Mucosa of gallbladder (tissue), 1 donor: ENCODE results near the gene DVL3. TPM values are rescaled to one million over a fixed set of nuclear protein-coding genes. Genes with fewer than 3 reads are reported as not detected.
A peak's percentile ranks its signal among the peaks of the same experiment; 100 is the strongest.
"Not testable (repeated sequence)": the region's sequence is repeated elsewhere in the genome, so short reads cannot be mapped to it uniquely, and the experiment has no call there.

Source experiments
- DNase-seq: peaks from one replicate; pipeline ENCODE4 v3.0.0-alpha.2; 2020; ENCODE audit warnings: low spot score
- total RNA-seq: library from RNA; stranded (reverse); gene quantifications from one replicate; pipeline ENCODE4 v1.2.1, GENCODE V29; 2021
- donor health status: DM: no; HTN: no; CAD: no.

Gene DVL3
- total RNA-seq: 99.2 TPM

GRCh38 chr3:184154885-184155643, at the start of gene DVL3:
TSS of gene DVL3 (plus strand) at chr3:184155377. CDS start at chr3:184155636, 259 bp downstream.
- DNase-seq: peak; percentile 55

- DNase-seq: peak; percentile 33
These were observed 44.9 kb upstream of the DVL3 start for GRCh38 chr3:184110316-184110725.

- no peak for DNase-seq
These were observed 39.2 kb upstream of the DVL3 start for GRCh38 chr3:184116017-184116416.

GRCh38 chr3:184117636-184118035, 37.5 kb upstream of the DVL3 start:
- no peak for DNase-seq

DNA sequence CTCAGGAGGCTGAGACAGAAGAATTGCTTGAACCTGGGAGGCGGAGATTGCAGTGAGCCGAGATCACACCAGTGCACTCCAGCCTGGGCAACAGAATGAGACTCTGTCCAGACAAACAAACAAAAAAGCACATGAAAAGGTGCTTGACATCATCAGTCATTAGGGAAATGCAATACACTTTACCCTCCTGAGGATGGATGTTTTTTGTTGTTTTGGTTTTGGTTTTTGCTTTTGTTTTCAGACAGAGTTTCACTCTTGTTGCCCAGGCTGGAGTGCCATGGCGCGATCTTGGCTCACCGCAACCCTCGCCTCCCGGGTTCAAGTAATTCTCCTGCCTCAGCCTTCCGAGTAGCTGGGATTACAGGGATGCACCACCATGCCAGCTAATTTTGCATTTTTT, 34.1 kb upstream of the DVL3 start:
- not testable (repeated sequence) for DNase-seq

DNA sequence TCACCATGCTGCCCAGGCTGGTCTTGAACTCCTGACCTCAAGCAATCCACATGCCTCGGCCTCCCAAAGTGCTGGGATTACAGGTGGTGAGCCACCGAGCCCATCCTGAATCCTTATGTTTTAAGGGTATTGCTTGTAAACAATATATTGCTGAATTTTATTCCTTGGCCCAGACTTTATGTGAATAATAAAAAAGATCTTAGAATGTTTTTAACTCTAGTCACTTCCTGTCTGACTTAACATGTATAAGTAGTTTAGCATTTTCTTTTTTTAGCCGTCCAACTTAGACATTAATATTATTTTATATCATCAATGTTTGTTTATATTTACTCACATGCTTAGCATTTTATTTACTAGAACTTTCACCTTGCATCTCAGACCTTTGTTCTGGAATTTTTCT, 29.2 kb upstream of the DVL3 start:
- no peak for DNase-seq

DNA sequence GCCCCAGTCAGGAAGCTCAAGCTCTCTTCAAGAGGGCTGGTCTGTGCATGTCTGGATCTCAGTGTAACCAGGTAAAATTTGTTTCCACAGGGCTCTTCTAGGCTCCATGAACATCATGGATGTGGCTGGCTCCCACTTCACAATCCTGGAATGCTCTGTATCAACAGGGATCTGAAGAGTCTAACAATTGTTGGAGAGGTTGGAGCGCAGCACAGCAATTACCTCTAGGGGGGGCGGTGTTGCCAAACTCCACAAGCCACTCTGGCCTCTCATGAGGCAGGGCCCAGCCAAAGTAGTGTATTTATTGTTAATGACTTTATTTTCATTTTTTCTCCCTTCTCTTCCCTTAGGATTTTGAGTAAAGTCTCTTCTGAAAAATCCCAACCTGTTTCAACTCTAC, 26.2 kb upstream of the DVL3 start:
- no peak for DNase-seq

DNA sequence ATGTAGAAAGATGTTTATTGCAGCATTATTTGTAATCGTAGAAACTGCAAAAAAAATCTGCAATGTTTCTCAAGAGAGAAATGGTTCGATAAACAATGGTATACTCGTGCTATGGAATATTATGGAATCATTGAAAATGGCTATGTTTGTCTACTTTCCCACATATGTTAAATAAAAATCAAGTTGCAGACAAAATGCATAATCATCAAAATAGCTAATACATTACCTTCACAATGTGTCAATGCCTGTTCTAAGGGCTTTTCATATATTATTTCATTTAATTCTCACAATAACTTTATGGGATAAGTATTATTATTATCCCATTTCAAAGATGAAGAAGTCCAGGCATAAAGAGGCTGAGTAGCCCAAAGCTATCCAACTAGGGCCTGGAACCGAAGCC, 22.2 kb upstream of the DVL3 start:
- DNase-seq: no peak

DNA sequence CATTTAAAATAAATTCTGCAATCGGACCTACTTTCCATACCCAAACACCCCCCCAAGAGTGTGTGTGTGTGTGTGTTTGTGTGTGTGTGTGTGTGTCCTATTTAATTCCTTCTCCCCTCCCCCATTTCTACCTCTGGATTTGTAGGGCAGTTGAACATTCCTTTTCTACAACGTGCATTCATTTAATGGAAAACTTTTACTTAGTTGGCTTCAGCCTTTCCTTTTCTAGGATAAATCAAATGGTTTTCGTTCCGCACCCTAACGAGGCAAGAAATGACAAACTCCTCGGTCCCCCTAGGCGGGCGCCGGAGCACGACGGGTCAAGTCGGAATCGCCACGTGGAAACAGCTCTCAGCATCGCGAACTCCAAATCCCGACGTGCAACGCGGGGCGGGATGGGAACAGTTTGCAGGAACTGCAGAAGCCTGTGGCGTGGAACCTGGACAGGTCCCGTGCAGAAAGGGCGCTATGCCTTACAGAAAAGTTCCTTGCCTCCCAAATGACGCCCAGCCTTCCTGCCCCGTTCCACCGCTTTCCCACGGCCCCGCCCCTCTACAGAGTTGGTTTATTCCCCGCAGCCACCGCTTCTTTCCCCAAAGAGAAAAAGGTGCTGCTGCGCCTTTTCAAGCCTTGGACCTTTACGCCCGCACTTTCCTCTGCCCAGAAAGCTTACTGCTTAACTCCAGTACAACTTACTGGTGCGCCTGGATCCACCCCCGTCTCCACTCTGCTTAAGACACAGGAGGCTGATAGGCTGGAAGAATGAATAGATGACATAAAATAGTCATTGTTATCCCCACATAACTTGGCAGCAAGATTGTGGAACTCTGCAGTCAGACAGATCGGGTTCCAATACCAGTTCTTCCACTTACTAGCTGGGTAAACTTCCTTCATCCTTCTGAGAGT, 21.1 kb upstream of the DVL3 start:
- peak; percentile 81 for DNase-seq

DNA sequence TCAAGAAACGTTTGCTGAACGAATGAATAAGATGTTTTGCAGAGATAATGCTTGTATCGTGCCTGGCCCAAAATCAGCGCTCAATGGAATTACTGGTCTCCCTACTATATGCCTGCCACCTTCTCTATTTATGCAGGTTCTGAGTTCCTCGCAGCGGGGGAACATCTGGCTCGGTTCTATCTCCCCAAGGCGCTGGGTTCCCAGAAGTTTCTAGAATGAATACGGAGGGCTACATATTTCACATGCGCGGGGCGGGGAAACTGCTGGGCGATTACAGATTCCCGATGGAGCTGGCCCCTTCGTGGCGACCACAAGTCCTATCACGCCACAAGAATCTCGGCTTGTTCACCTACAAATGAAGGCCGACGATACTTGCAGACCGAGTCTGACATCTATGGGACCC, 20.4 kb upstream of the DVL3 start:
- no peak for DNase-seq

- DNase-seq: peak; percentile 93
These were observed 19.8 kb upstream of the DVL3 start, which contains the start of gene EIF2B5 for GRCh38 chr3:184135149-184135910. TSS of gene EIF2B5 (plus strand) at chr3:184135358. CDS start at chr3:184135386, 28 bp downstream.

GRCh38 chr3:184135911-184136260, 19.3 kb upstream of the DVL3 start:
- DNase-seq: no peak

- DNase-seq: no peak
These were observed 14.7 kb upstream of the DVL3 start for GRCh38 chr3:184140436-184140835.

GRCh38 chr3:184142199-184142598, 13.0 kb upstream of the DVL3 start:
- no peak for DNase-seq

GRCh38 chr3:184143327-184143726, 11.8 kb upstream of the DVL3 start:
- DNase-seq: no peak

DNA sequence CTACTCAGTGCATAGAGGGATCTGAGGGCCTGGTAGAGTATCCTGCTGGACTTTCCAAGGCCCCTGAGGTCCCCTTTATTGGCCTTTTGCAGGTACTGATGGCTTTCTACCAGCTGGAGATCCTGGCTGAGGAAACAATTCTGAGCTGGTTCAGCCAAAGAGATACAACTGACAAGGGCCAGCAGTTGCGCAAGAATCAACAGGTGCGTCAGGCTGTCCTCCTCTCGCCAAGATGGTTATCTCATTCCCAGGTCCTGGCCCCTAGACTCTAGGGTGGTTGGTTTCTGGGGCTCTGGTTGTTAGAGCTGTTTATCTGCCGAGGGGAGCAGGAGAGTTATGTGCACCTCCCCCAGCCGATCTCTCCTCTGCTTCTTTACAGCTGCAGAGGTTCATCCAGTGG, 10.7 kb upstream of the DVL3 start:
- DNase-seq: no peak

DNA sequence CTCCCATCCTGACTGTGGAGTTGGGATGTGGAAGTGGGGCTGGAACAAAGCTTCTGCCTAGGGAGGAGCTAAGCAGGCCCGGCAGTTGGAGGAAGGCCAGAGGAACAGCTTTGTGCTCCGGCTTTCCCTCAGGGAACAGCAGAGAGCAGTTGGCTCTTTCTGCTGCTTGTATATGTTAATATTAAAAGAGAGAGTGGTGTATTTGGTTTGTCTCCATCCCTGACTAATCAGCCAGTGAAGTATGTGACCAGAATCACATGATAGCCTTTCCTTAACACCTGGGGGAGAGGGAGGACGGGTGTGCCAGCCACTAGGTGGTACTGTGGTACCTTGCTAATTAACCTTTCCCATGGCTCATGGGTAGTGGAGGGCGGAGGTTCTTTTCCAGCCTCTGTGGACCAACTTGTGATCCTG, 10.1 kb upstream of the DVL3 start:
- peak; percentile 74 for DNase-seq

GRCh38 chr3:184145751-184146270, 9.4 kb upstream of the DVL3 start:
- DNase-seq: no peak

GRCh38 chr3:184148076-184148475, 7.1 kb upstream of the DVL3 start:
- no peak for DNase-seq

GRCh38 chr3:184149123-184149522, 6.1 kb upstream of the DVL3 start:
- DNase-seq: no peak

- DNase-seq: not testable (repeated sequence)
These were observed 5.4 kb upstream of the DVL3 start for GRCh38 chr3:184149770-184150169.
